Hematopoietic multipotent progenitor cell treated with erythropoietin and hydrocortisone succinate and interleukin-3 and kit ligand, for 17 days (in vitro differentiated cells): ENCODE data around the gene HINT3.
"Not testable (repeated sequence)": the region's sequence is repeated elsewhere in the genome, so short reads cannot be mapped to it uniquely, and the experiment has no call there.

Experiments
- DNase-seq: peaks from one replicate; pipeline ENCODE4 v3.0.0-alpha.2; 2015; ENCODE audit warnings: low spot score

HINT3 gene

GRCh38 chr6:125940247-125941041, 16.1 kb upstream of the HINT3 start:
- no peak for DNase-seq

DNA sequence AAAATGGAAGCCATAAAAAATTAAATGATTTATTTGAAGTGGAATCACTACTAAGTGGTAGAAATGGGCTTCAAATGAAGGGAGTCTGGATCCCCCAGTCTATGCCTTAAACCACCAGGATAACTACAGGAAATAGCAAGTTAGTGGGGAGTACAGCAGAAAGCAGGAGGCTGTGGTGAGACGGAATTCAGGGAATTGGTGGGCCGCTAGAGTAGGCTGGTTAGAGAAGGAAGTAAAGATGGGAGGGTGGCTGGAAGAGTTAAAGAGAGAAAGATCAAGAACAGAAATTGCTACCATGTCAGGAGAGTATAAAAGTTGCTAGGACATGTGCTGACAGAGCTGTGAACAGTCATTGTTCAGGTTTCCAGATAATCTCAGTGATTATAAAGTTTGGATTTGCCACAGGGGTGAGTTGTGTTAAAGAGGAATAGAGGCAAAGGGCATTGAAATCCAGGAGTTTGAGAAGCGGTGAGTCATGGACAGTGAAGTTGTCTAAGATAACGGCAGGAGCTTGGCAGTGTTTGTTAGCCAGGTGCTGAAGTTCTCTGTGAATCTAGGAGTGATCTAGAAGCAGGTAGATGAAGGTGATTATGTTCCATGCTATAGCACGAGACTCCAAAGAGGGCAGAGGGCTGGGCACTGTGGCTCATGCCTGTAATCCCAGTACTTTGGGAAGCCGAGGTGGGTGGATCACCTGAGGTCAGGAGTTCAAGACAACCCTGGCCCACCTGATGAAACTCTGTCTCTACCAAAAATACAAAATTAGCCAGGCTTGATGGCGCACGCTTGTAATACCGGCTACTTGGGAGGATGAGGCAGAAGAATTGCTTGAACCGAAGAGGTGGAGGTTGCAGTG, 13.7 kb upstream of the HINT3 start:
- no peak for DNase-seq

DNA sequence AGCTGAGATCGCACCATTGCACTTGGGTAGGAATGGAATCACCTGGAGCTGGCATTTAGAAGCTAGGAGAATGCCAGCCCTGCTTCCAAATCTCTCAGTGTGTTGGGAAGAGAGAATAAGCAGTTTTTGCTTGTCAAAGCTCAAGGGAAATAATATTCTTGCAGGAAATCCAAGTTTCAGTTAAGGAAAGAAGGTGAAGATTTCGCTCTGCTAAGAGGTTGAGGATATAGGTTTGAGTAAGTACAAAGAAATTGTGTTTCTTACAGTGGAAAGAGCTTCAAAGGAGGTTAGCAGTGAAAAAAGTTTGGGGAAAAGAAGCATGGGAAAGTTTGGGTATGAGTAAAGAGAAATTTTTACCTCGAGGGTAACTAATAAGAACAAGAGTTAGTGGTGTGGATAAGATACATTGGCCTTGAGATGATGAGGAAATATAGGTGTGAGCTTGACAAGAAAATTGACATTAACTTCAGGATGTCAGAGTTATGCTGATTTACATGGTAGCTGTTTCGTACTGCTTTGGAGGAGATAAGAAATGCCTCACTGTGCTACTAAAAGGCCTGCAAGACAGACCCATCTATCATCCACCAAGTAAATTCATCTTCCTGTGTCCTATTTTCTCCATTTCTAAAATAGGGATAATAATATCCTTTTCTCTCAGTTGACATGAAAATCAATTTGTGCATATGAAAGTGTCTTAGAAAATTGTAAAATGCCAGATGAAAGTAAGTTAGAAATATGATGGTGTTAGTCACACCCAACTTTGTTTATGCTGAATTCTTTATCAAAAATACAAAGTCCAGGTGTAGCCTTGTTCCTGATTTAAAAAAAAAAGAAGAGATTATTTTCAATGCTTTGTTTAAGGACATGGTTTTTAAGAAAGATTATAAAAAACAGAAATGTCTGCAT, 12.8 kb upstream of the HINT3 start:
- no peak for DNase-seq

DNA sequence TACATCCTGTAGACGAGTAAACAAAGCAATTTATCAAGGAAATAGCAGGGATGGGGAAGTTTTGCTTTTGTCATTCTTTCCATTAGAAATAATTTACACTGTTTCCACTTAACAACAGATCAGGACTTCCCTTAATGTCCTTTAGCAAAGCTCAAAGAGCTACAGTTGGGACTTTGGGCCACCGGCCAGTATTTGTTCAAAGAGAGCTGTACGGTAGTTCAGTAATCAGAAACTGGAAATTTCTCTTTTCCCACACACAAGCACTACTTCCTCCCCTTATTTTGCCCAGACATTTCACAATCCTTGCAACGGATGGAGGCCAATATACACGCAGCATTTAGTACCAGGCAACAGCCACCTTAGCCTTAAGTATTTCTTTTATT, 12.1 kb upstream of the HINT3 start:
- no peak for DNase-seq

DNA sequence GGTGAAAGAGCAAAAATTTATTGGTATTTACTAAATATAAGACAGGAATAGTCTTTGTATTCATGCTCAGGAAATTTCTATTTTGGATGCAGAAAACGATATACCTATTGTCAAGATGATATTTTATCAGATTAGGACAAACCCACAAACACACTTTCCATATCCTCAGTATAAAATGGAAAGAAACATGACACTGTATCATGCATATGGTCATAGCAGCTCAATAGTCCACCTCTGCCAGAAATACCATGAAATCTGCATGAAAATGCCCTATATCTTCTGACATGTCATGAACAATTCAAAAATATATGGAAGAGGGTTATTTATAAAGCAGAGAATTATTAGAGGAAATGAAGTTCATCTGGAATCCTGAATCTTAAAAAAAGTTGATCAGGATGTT, 11.7 kb upstream of the HINT3 start:
- no peak for DNase-seq

DNA sequence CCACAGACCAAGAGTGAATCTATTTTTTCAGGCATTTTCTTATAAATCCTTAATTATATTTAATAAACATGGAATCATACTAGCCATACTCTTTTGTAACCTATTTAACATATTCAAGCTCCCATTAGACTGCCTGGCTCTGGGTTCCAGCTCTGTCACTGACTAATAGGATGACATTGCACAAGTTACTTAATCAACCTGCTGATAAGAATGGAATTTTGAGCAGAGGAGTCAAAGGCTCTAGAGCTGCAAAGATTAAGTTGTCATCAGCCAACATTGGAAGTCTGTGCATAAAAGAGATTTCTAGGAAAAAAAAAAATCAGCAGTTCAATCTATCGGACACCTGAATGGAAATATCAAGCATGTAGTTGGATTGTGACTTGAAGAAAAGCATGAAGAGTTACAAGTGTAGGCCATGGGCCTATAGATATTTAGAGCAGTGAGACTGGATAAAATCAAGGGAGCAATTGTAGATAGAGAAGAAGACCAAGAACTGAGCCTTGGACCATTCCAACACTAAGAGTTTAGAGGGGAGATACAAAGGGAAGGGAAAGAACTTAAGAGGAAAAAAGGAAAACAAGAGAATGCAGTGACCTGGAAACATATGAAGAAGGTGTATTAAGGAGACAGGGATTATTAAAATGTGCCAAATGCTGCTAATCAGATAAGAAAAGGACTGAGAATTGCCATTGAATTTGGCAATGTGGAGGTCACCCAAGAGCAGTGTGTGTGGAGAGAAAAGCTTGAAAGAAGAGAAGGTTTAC, 11.0 kb upstream of the HINT3 start:
- DNase-seq, result peak; percentile 84

DNA sequence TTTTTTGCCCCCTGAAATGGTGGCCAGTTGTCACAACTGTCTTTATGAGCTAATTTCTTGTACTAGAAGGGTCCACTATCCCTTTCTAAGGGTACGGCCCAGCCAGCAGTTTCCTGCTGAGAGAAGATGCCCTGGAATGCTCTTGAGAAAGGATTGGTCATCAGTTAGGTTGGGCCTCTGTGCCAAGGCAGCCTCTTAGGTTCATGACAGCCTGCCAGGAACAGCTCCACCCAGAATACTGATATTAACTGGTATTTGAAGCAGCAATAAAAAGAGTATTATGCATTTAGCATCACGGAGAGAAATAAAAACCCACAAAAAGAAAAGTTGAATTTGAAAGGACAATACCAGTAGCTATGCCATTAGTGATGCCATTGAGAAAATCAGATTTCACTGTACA, 9.0 kb upstream of the HINT3 start:
- peak; percentile 64 for DNase-seq

GRCh38 chr6:125948455-125948854, 8.1 kb upstream of the HINT3 start:
- DNase-seq, result no peak

- no peak for DNase-seq
These were observed 7.5 kb upstream of the HINT3 start for GRCh38 chr6:125949069-125949468.

DNA sequence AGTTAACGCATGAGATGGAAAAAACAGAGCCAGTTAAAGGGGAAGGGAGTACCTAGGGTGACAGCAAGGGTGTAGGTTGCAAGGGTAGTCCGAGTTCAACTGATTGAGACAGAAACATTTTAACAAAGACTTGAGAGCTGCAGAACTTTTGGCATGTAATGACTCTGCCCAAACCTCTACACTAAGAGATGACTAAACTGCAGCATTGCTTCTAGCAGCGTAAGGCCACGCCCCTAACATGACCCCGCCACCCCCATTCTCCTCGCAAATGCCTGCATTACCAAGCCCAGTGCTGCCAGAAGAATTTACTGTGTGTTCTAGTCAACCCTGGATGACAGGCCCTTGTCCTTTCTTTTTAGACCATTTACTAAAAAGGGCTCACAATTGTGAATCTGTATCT, 6.3 kb upstream of the HINT3 start:
- no peak for DNase-seq

- not testable (repeated sequence) for DNase-seq
These were observed 5.9 kb upstream of the HINT3 start for GRCh38 chr6:125950716-125951115.

GRCh38 chr6:125951323-125951722, 5.2 kb upstream of the HINT3 start:
- no peak for DNase-seq

DNA sequence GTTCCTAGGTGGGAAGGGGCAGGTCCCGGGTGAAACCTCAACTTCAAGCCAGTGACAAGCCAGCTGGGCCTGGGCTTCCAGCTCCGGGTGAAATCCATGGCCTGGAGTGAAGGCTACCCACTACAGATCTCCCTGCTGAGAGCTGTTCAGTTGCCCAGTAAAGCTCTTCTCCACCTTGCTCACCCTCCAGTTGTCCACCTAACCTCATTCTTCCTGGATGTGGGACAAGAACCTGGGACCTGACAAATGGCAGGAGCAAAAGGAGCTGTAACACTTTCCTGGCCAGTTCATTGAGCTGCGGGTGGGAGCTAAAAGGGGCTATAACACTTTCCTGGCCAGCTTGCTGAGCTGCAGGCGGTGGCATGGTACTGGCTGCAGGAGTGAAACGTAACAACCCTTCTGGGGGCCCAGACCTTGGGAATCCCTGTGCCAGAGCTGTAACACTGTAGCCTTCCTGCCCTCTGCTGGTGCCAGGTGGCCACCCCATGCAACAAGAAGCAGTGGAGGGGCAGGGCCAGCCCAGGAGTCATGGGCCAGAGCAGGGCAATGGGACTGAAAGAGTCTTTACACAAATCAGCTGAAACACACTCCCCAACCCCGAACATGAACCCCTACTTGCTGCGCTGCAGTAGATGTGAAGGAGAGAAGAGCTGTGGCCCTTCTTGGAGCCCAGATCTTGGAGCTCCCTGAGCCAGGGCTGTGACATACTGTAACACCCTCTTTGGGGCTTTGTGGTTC, 3.6 kb upstream of the HINT3 start:
- DNase-seq, result peak; percentile 67

DNA sequence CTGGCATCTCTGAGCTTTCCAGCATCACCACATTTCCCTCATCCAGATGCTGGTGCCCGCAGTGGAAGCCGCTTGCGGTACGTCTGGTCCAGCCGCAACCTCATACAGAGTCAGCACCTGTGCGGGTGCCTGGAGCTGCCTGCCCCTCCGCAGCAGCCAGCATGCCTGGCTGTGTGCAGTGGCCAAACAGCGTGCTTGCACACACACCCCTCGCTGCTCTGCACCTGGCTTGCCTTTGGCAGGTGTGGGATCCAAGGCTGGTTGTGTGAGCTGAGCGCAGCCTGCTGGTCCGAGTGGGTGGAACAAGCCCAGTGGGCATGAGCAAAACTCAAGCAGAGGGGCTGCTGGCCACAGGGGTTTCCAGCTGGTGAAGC, 3.1 kb upstream of the HINT3 start:
- DNase-seq, result no peak

GRCh38 chr6:125954735-125955339, 1.7 kb upstream of the HINT3 start:
- no peak for DNase-seq

GRCh38 chr6:125955973-125956372, 597 bp upstream of the HINT3 start:
- no peak for DNase-seq

DNA sequence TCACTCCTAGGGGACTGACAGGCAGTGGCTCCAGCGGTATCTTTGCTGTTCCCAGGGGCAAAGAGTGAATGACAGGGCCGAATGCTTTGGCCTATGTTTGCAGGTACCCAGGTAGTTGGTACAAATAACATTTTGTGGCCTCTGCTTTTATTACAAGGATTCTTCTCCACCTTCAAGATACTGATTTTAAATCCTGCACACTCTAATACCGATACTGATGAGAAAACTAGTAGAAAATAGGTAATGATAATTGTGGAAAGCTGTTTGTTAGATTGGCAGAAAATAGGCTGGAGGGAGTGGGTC, 772 bp downstream of the HINT3 start:
- DNase-seq, result no peak

DNA sequence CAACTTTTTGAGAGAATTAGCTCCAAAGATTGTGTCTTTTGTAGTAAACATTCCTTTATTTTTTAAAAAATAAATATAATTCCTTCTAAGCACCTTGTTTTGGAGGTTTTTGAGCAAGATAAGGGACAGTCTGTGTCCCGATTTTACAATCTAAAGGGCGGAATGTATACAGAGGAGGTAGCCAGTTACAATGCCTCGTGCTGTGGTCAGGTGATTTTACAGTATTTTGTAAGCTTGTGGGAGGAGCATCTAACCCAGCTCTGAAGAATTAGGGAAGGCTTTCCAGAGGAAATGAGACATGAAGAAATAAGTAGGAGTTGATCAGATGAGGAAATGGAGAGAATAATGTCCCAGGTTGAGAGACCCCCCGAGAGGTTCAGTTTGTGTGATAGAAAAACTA, 1.3 kb downstream of the HINT3 start:
- peak; percentile 66 for DNase-seq

- no peak for DNase-seq
These were observed 2.5 kb downstream of the HINT3 start for GRCh38 chr6:125959041-125959440.

GRCh38 chr6:125961117-125961516, 4.5 kb downstream of the HINT3 start:
- no peak for DNase-seq
